Common myeloid progenitor, CD34-positive (primary cell): Measurements from ENCODE around the gene RNF44.
A peak's percentile ranks its signal among the peaks of the same experiment; 100 is the strongest.

ENCODE experiments used
- CTCF ChIA-PET: fragments of 350-600 bp; sonication (Branson Sonifier 250); formaldehyde crosslinking; loops from one replicate; lab custom pipeline; 2021; ENCODE audit warnings: antibody characterized with exemption; lab: Charles Lee
- POLR2A ChIA-PET: fragments of 350-600 bp; sonication (Branson Sonifier 250); formaldehyde crosslinking; loops from one replicate; lab custom pipeline; 2021; ENCODE audit warnings: antibody characterized with exemption; lab: Charles Lee
- DNase-seq, 3 donors: peaks; one replicate each; pipeline versions ENCODE4 v3.0.0 to v3.0.0-alpha.2; 2013
- H3K27ac ChIP-seq, 2 experiments: 1 replicate in 1 of 2; 2 replicates in 1 of 2; pipeline ENCODE4 v1.7.0; 2013; ENCODE audit warnings: inconsistent platforms in 2 of 2, low read length in 2 of 2, mild to moderate bottlenecking in 2 of 2, low read depth in 1 of 2, moderate library complexity in 1 of 2; ENCODE audit not compliant: severe bottlenecking in 2 of 2, insufficient read depth in 1 of 2, poor library complexity in 1 of 2
- H3K27me3 ChIP-seq, 5 experiments: replicated peaks in 2 of 5; 1 replicate in 3 of 5; 2 replicates in 2 of 5; pipeline versions ENCODE4 v1.6.1 to v1.7.0; 2013; ENCODE audit warnings: low read length in 4 of 5, mild to moderate bottlenecking in 2 of 5, moderate library complexity in 2 of 5, inconsistent platforms in 1 of 5; ENCODE audit not compliant: insufficient read depth in 5 of 5, control insufficient read depth in 4 of 5
- H3K36me3 ChIP-seq, 4 experiments: 1 replicate in 2 of 4; 2 replicates in 2 of 4; pipeline versions ENCODE4 v1.6.1 to v1.7.0; 2013; ENCODE audit warnings: low read length in 3 of 4, control low read depth in 1 of 4, mild to moderate bottlenecking in 1 of 4; ENCODE audit not compliant: control insufficient read depth in 4 of 4, insufficient read depth in 4 of 4
- H3K4me1 ChIP-seq, 4 experiments: 1 replicate in 3 of 4; 2 replicates in 1 of 4; pipeline versions ENCODE4 v1.6.1 to v1.7.1; 2013; ENCODE audit warnings: low read length in 3 of 4, mild to moderate bottlenecking in 3 of 4, control low read depth in 1 of 4, inconsistent platforms in 1 of 4, moderate library complexity in 1 of 4; ENCODE audit not compliant: control insufficient read depth in 4 of 4, insufficient read depth in 4 of 4; ENCODE audit errors: control extremely low read depth in 1 of 4
- H3K4me3 ChIP-seq, 7 experiments: 1 replicate in 4 of 7; 2 replicates in 3 of 7; pipeline versions ENCODE4 v1.5.1 to v1.7.0; 2013; ENCODE audit warnings: mild to moderate bottlenecking in 7 of 7, low read length in 6 of 7, moderate library complexity in 6 of 7, inconsistent platforms in 2 of 7, low read depth in 2 of 7, control low read depth in 1 of 7; ENCODE audit not compliant: insufficient read depth in 4 of 7, control insufficient read depth in 1 of 7; ENCODE audit errors: extremely low read depth in 1 of 7
- H3K9me3 ChIP-seq, 5 experiments: 1 replicate in 4 of 5; 2 replicates in 1 of 5; pipeline versions ENCODE4 v1.6.1 to v1.7.1; 2013; ENCODE audit warnings: low read length in 4 of 5, mild to moderate bottlenecking in 2 of 5, inconsistent platforms in 1 of 5, low read depth in 1 of 5, moderate library complexity in 1 of 5; ENCODE audit not compliant: control insufficient read depth in 4 of 5, insufficient read depth in 2 of 5; ENCODE audit errors: control extremely low read depth in 1 of 5
- WGBS: methylation state at CpG from one replicate; pipeline ENCODE4 v1.1.5; 2013; ENCODE audit not compliant: insufficient coverage; 5-methylcytosine and 5-hydroxymethylcytosine counted together

The RNF44 gene

DNA sequence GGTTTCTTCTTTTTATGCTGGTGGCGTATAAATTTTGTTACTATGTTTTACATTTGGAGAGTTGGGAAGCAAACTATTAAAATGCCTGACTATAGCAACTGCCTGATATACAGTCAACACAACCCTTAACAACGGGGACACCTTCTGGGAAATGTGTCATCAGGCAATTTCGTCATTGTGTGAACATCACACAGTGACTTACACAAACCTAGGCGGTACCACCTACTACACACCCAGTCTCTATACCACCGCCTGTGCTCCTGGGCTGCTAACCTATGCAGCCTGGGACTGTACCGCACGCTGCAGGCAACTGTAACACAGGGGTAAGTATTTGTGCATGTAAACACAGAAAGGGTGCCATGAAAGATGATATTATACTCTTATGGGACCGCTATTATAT lies 10.6 kb upstream of the RNF44 start:
- Histone ChIP-seq H3K9me3 (no peaks in the 10 kb centered on the region), H3K27ac (no peak overlapping the region), H3K36me3 (no peaks in the 10 kb centered on the region), H3K27me3 (no peaks in the 10 kb centered on the region), H3K4me1 (peaks cover 0 to 35% (median 19%) of the 10 kb centered on the region in 4 experiments), H3K4me3 (no peak overlapping the region)
- WGBS, result 97% methylated on average over 3 of the region's 8 CpGs
- CTCF ChIA-PET, result interaction anchor here (0.9 to 1.9 kb wide), 4 partner anchors 11 to 55 kb away, joined by 3 to 4 read pairs (median 4); no protein-coding TSS in a partner anchor
- peak in 2 of 3 donors; percentile 62 to 67 for DNase-seq
- POLR2A ChIA-PET, result no interaction called here

DNA sequence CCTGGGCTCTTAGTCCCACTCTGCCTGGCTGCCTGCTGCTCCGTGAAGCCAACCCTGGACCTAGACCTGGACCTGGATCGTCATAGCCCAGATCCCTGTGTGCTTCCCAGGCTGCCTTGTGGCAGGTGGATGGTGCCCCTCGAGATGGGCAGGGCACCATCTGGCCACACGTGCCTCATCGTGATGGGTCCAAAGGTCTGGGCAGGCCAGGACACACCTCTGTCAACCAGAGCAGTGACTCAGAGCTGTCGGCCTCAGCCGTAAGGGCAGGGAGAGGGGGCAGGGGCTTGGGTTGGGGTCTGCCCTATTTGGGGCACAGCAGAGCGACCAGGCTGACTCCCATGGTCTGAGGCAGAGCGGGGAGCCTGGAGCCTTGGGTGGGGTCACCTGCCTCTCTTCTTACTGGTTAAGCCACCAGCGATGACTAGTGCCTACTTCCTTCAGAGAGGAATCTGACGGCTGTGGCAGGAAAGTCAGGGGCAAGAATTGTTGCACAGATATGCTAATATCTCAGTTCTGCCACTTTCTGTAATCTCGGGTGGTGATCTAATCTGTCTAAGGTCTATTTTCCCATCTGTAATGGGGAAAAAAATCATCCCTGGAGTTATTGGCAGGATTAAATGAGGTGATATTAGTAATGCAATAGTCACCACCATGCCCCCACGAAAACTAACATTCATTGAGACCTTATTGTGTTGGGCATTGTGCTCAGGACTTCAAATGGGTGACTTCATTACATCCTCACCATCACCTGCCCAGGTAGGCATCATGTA lies 8.7 kb upstream of the RNF44 start:
- ChIA-PET CTCF (no interaction called here), POLR2A (no interaction called here)
- Histone ChIP-seq H3K9me3 (no peaks in the 10 kb centered on the region), H3K36me3 (no peaks in the 10 kb centered on the region), H3K27me3 (no peaks in the 10 kb centered on the region), H3K4me3 (no peak overlapping the region), H3K27ac (no peak overlapping the region), H3K4me1 (peaks cover 4 to 52% (median 38%) of the 10 kb centered on the region in 4 experiments)
- WGBS, result 80% methylated on average over 12 of the region's 13 CpGs
- DNase-seq, result no peak

DNA sequence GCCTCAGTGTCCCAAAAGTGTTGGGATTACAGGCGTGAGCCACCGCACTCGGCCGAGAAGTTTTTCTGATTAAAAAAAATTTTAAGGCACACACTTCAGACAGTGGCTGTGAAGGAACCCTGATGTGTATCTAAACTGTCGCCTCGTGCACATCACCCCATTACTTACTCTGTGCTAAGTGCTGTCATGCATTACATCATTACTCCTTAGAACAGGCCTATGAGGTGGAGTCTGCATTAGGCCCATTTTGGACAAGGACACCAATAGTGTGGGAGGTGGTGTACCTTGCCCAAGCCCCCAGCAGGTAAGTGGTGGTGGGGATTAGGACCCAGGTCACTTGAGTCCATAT lies 8.2 kb upstream of the RNF44 start:
- no peaks in the 10 kb centered on the region for H3K27me3 ChIP-seq
- no peak for DNase-seq
- ChIA-PET CTCF (interaction anchor here (3.6 kb wide), 1 partner anchor 129 kb away, joined by 13 read pairs; the partner anchor contains the start of gene CLTB), POLR2A (no interaction called here)
- H3K4me1 ChIP-seq, result peaks cover 8 to 54% (median 41%) of the 10 kb centered on the region in 4 experiments
- no peaks in the 10 kb centered on the region for H3K9me3 ChIP-seq
- H3K27ac ChIP-seq, result no peak overlapping the region
- no peak overlapping the region for H3K4me3 ChIP-seq
- H3K36me3 ChIP-seq, result no peaks in the 10 kb centered on the region
- 93% methylated on average over 2 of the region's 6 CpGs for WGBS

DNA sequence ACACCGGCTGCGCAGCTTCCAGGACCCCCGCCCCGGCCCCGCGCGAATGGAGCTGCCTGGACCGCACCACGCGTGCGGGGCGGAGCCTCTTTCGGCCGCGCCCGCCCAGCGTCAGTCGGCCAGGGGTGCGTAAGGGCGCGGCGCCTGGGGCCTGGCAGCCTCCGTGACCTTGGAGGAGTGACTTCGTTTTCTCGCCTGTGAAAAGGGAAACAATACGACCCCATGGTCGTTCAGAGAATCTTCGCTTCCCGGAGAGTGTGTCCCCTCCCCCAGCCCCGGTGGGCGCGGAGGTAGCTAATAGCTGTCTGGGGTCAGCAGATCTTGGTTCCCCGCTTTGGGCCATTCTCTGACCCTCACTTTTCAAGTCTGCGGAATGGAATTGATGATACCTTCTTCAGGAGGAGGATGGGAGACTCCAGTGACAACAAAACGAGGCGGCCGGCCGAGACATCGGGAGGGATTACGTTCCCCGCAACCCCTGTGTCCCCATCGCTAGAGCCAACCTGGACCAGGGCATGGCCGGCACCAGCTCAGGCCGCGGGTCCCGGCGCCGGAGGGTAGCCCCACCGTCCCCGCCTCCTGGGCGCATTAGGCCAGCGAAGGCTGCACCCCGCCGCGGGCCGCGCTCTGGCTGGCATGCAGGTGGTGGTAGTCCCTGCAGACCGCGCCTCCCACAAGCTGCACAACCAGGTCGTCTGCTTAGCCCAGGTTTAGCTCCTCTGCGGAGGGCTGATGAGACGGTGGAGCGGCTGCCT lies 6.4 kb upstream of the RNF44 start:
- ChIA-PET POLR2A (interaction anchor here (0.7 to 2.4 kb wide), 5 partner anchors 8 to 17 kb away, joined by 3 to 11 read pairs (median 6); no protein-coding TSS in a partner anchor), CTCF (interaction anchor here (0.9 to 3.6 kb wide), 19 partner anchors 9 to 137 kb away, joined by 3 to 29 read pairs (median 3); partner anchors contain the start of gene CLTB)
- H3K4me3 ChIP-seq, result peak overlapping the region; percentile 58 to 89 (median 77)
- H3K27ac ChIP-seq, result peak overlapping the region in 1 of 2 experiments; percentile 76
- WGBS, result 0% methylated on average over 62 of the region's 63 CpGs
- no peaks in the 10 kb centered on the region for H3K9me3 ChIP-seq
- no peaks in the 10 kb centered on the region for H3K27me3 ChIP-seq
- peaks cover 13 to 64% (median 48%) of the 10 kb centered on the region in 4 experiments for H3K4me1 ChIP-seq
- DNase-seq, result peak; percentile 55 to 78 (median 74)
- no peaks in the 10 kb centered on the region for H3K36me3 ChIP-seq

DNA sequence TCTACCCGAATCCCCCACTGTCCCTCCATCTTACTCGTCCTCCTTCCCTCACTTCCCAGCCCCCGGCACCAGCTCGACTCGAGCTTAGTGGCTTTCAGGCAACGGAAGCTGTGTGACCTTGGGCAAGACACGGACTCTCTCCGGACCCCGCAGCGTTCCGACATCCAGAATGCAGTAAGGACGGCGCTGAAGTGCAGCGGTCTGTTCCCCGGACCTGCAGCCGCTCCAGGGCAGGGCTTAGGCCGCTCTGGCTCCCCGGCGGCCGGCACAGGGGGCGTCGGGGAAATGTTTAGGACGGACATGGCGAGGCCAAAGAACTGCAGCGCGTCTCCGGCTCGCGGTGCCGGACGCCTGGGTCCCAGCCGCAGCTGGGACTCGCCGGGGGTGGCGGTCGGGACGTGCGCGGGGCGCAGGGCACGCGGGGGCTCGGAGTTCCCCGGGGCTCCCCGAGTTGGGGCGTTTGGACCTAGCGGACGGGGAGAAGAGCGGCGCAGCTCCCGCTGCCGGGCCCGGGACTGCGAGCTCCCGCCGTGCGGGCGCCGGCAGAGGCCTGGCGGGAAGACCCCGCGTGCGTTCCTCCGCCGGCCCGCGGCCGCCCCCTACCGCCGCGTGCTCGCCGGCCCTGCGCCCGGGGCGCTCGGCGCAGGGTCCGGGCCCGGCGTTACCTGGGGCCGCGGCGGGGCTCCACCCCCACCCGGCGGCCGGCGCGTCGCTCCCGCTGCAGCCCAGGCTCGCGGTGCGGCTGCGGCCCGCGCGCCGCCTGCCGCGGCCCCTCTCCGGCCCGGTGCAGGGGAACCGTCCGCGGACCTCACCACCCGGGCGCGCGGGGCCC lies 5.6 kb upstream of the RNF44 start:
- Histone ChIP-seq H3K4me1 (peaks cover 17 to 65% (median 55%) of the 10 kb centered on the region in 4 experiments), H3K9me3 (no peaks in the 10 kb centered on the region), H3K36me3 (no peaks in the 10 kb centered on the region), H3K27me3 (no peaks in the 10 kb centered on the region), H3K4me3 (peak overlapping the region; percentile 58 to 89 (median 77)), H3K27ac (peak overlapping the region in 1 of 2 experiments; percentile 72)
- ChIA-PET POLR2A (interaction anchor here (1.5 to 2.4 kb wide), 3 partner anchors 9 to 16 kb away, joined by 4 to 11 read pairs (median 7); no protein-coding TSS in a partner anchor), CTCF (interaction anchor here (0.6 to 3.6 kb wide), 19 partner anchors 9 to 201 kb away, joined by 3 to 29 read pairs (median 3); partner anchors contain the start of gene CLTB)
- under 1% methylated on average over 66 of the region's 110 CpGs for WGBS
- DNase-seq, result peak in 2 of 3 donors; percentile 48 to 58

DNA sequence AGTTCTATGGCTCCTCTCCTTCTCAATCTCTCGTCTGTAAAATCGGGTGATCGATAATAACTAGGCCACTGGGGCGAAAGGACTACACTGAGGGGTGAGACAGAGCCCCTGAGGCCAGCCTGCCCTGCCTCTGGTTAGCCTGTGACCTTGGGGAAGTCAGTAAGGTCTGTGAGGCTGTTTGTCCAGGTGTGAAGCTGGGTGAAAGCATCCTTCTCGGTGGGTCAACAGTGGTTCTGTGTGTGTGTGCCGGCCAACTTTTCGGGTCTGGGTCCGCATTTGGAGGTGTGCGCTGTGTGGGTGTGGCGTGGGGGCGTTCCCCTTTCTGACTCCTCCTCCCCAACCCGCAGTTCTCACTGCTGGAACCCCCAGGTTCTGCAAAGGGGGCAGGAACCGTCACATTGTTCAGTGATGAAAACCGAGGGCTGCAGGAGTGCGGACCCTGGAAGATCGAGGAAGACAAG lies 5.0 kb upstream of the RNF44 start:
- Histone ChIP-seq H3K4me1 (peaks cover 17 to 65% (median 55%) of the 10 kb centered on the region in 4 experiments), H3K9me3 (no peaks in the 10 kb centered on the region), H3K36me3 (no peaks in the 10 kb centered on the region), H3K4me3 (peak overlapping the region; percentile 58 to 89 (median 77)), H3K27me3 (no peaks in the 10 kb centered on the region), H3K27ac (peak overlapping the region in 1 of 2 experiments; percentile 72)
- ChIA-PET POLR2A (interaction anchor here (1.8 to 2.4 kb wide), 2 partner anchors 9 to 12 kb away, joined by 7 to 11 read pairs; no protein-coding TSS in a partner anchor), CTCF (interaction anchor here (0.6 to 3.6 kb wide), 11 partner anchors 9 to 201 kb away, joined by 3 to 29 read pairs (median 6); partner anchors contain the start of gene CLTB)
- peak in 2 of 3 donors; percentile 61 to 62 for DNase-seq
- 15% methylated on average over 4 of the region's 16 CpGs for WGBS
